Effector CD8-positive, alpha-beta T cell (primary cell): ENCODE results near the gene CLDN7.

Experiments
- DNase-seq: peaks from one replicate; lab custom pipeline; 2025; lab: John Stamatoyannopoulos, UW

Gene CLDN7

DNA sequence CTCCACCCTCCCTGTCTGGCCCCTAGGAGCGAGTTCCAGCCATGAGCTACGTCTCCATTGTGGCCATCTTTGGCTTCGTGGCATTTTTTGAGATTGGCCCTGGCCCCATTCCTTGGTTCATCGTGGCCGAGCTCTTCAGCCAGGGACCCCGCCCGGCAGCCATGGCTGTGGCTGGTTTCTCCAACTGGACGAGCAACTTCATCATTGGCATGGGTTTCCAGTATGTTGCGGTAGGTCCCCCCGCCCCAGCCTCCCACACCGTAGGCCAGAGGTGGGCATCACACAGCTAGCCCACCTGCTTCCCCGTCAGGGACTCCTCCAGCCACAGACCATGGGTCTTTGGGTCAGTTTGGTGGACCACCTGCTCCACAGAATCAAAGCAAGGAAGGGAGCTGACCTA is 23.4 kb upstream of the CLDN7 start:
- DNase-seq, result no peak

DNA sequence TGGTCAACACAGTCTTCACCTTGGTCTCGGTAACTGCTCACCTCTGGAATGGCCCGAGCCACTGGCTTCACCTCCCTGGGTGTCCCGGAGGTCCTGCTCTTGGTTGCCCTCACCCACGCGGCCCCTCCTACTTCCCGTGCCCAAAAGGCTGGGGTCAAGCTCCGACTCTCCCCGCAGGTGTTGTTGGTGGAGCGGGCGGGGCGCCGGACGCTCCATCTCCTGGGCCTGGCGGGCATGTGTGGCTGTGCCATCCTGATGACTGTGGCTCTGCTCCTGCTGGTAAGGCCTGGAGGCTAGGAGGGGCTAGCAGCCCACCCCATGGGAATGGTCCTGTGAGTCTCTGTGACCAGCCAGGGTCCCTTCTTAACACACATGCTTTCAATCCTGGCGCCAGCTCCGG is 22.6 kb upstream of the CLDN7 start:
- DNase-seq, result no peak

DNA sequence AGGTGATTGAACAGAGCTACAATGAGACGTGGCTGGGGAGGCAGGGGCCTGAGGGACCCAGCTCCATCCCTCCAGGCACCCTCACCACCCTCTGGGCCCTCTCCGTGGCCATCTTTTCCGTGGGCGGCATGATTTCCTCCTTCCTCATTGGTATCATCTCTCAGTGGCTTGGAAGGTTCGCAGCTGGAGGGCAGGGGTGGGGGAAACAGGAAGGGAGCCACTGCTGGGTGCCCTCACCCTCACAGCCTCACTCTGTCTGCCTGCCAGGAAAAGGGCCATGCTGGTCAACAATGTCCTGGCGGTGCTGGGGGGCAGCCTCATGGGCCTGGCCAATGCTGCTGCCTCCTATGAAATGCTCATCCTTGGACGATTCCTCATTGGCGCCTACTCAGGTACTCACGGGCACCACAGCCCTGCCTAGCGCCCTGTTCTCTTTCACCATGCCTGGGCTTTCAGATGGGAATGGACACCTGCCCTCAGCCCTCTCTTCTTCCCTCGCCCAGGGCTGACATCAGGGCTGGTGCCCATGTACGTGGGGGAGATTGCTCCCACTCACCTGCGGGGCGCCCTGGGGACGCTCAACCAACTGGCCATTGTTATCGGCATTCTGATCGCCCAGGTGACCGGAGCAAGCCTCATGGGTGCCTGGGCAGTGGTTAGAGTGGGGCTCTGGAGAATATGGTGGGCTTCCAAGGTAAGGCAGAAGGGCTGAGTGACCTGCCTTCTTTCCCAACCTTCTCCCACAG is 21.4 kb upstream of the CLDN7 start:
- DNase-seq, result no peak

DNA sequence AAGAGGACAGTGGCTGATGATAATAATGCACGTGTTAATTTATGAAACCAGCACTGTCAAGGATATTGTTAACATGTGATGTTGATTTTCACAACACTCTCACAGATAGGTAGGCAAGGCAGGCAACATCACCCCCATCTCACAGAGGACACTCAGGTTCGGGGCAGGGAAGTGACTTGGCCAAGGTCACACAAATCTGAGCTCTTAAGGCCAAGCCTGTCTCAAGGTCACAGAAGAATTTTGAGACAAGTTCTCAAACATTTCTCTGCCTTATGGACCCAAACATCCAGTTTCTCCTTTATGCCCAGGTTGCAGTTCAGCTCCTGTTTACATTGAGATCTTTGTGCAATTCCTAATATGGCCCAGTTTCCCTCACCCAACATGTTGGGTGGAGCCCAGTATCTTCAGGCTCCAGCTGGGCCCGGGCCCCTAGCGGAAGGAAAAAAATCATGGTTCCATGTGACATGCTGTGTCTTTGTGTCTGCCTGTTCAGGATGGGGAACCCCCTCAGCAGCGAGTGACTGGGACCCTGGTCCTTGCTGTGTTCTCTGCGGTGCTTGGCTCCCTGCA is 20.6 kb upstream of the CLDN7 start:
- DNase-seq, result no peak

DNA sequence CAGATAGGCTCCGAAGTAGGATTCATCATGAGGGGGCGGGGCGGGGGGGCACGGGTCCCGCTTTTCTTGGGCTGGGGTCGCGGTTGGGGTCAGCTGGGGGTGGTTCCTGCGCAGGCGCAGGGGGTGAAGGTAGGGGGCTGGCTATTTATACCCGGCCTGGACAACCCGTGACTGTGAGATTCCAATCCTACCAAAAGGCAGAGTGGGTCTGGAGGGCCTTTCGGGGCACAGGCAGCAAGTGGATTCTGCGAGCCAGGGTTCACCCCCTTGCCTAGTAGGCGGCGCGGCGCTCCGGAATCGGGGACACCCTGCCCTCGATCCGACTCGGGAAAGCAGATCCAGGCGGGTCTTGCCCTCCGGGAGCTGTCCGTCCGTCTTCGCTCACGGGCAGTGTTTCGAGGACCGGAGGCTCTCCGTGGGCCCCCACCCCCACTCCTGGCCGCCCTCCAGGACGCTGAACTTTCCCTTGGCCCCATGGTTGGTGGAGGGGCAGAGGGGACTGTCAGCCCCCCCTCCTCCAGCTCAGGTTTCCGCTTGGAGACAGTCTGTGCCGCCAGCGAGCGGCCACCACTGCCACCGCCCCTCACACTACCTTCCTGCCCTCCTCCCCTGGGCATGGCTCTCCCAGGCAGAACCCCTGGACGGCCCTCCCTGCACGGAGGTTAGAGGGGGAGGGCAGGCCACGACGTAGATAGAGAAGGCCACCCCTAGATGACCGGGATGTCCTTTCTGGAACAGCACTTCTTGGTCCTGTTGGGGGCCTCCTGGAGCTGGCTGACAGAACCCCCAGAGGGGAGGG is 19.9 kb upstream of the CLDN7 start:
- DNase-seq, result no peak

DNA sequence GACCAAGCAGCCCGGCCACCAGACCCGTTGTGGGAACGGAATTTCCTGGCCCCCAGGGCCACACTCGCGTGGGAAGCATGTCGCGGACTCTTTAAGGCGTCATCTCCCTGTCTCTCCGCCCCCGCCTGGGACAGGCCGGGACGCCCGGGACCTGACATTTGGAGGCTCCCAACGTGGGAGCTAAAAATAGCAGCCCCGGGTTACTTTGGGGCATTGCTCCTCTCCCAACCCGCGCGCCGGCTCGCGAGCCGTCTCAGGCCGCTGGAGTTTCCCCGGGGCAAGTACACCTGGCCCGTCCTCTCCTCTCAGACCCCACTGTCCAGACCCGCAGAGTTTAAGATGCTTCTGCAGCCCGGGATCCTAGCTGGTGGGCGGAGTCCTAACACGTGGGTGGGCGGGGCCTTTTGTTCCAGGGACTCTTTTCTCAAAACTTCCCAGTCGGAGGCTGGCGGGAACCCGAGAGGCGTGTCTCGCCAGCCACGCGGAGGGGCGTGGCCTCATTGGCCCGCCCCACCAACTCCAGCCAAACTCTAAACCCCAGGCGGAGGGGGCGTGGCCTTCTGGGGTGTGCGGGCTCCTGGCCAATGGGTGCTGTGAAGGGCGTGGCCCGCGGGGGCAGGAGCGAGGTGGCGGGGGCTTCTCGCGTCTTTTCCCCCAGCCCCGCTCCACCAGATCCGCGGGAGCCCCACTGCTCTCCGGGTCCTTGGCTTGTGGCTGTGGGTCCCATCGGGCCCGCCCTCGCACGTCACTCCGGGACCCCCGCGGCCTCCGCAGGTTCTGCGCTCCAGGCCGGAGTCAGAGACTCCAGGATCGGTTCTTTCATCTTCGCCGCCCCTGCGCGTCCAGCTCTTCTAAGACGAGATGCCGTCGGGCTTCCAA is 19.0 kb upstream of the CLDN7 start, which contains the start of gene SLC2A4:
TSS of gene SLC2A4 (plus strand) at position 645 of the 879 bp plus-strand sequence. CDS start at position 862, 217 bp downstream.
- peak; percentile 81 for DNase-seq

DNA sequence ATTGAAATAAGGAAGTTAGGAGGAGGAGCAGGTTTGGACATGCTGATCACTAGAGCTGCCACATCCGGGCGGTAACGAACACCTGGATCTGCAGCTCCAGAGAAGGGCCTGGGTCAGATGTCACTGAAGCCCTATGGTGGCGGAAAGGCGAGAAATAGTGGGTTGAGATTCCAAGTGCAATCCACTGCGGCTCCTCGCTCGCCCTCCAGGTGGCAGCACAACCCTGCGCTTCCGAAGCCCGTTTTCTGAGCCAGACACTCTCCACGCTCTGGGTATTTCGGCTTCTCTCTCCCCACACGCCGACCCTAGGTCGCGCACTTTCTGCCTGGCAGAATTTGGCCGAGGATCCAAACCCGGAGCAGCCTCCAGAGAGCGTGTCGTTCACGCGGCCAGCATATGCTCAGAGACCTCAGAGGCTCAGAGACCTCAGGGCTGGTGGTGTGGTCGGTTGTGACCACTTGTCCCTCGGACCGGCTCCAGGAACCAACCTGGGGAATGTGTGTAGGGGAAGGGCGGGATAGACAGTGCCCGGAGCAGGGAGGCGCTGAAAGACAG is 18.3 kb upstream of the CLDN7 start:
- peak; percentile 75 for DNase-seq

DNA sequence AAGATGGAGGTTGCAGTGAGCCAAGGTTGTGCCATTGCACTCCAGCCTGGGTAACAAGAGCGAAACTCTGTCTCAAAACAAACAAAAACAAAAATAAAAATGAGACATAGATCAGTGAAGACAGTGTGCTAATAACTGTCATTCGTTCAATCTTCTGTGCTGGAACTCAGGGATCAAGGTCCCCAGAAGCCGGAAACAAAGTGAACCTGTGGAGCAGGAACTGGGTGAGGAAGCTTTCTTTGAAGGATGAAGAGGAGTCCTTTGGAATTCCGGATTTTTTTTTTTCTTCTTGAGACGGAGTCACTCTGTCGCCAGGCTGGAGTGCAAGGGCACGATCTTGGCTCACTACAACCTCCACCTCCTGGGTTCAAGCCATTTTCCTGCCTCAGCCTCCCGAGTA is 17.2 kb upstream of the CLDN7 start:
- no peak for DNase-seq

DNA sequence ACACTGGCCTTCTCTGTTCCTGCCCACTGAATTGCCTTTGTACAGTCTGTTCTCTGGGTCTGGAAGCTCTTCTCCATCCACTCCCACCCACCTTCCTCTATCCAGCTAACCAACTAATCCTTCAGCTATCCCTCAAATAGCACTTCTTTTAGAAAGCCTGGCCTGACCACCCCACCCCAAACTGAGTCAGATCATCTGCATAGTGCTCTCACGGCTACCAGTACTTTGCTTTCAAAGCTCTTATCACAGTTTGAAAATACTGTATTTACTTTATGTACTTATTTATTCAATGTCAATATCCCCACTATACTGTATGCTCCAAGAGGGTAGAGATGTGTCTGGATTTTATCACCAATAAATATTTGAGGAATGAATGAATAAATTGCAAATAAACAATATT is 4.5 kb upstream of the CLDN7 start:
- DNase-seq, result no peak

DNA sequence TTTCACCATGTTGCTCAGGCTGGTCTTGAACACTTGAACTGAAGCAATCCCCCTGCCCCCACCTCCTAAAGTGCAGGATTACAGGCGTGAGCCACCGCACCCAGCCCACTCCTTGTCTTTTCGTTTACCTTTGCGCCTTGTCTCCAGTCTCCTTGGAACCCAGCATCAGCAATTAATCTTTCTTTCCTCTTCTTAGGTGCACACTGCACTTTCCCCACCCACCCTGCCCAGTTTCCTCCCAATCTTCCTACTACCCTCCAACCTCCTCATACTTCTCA is 1.5 kb upstream of the CLDN7 start:
- DNase-seq, result no peak

DNA sequence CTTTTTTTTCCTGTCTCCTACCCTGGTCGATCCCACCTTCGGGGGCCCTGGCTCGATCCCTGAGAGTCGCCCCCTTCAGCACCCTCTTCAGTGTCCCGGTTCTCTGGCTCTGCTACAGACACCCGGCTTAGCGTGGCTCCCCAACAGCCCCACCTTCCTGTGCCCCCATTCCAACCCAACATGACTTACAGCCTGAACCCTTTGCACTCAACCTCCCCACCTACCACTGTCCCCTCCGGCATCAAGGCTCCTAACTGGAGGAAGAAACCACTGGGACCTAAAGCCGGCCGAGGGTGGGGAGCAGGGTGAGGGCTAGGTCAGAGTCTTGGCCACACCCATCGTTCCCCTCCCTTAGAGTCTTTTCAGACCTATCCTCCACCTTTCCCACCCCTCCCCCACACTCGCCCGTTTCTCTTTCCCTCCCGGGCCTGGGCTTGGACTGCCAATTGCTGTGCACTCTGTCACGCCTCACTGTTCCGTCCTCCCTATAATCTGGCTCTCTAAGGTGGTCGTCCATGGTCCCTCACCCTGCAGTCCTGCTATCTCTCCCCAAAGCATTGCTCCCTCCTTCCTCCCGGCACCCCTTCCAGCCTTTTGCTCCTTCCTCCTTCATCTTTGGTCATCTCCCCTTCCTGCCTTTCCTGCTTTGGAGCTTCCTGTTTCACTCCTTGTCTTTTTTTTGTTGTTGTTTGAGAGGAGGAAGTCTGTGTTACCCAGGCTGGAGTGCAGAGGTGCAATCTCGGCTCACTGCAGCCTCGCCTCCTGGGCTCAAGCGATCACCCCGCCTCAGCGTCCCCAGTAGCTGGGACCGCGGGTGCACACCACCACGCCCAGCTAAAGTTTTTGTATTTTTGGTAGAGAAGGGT is 890 bp upstream of the CLDN7 start:
- DNase-seq, result no peak

DNA sequence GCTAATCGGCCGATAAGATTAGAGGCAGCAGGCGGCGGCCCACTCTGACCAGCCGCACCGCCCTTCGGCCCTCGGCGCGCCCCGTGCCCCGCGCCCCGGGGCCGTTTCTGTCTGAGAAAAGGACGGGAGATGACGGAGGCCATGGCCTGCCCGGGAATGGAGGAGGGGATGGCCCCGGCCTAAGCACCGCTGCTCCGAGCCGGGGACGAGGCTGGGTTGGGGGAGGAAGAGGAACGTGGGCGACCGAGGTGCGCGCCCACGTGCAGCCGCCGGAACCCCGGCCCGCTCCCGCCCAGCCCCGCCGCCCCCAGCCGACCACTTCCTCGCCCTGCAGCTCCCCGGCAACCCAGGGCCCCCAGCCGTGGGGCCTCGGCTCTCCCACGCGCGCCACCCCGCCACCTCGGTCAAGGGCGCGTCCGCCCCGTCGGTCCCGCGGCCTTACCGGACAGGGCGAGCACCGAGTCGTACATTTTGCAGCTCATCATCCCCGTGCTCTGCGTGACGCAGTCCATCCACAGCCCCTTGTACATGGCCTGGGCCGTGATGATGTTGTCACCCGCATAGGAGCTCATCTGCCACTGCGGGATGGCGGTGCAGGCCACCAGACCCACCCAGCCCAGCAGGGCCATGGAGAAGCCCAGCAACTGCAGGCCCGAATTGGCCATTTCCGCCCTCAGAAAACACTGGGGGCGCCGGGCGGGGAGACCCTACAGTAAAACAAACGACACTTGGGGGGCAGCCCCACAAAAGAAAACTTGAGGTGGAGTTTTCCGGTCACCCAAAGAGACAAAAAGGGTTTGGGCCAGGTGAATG is 693 bp downstream of the CLDN7 start:
- no peak for DNase-seq

DNA sequence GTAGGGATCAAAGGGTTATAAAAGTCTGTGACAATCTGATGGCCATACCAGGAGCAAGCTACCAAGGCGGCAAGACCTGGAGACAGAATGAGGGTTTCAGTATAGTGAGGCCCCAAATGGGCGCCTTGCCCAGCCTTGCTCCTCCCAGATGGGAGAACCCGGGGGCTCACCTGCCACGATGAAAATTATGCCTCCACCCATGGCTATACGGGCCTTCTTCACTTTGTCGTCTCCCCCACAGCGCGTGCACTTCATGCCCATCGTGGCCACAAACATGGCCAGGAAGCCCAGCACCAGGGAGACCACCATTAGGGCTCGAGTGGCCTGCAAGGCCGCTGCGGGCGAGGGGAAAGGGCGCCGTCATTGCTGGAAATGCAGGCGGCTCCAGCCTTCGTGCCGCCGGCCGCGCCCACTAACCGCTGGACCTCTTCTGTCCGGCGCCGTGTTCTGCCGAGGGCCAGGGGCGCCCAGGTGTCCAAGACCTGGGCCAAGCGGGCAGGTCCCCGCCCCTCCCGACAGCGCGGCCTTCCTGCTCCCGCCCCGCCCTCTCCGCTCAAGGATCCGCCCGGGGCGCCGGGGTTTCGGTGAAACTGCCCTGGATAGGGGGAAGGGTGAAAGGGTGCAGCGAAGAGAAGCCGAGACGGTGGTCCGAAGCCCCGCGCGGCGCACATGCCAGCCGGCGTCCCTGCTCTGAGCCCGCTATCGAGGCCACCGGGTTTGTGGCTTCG is 1.5 kb downstream of the CLDN7 start:
- DNase-seq, result peak; percentile 33

DNA sequence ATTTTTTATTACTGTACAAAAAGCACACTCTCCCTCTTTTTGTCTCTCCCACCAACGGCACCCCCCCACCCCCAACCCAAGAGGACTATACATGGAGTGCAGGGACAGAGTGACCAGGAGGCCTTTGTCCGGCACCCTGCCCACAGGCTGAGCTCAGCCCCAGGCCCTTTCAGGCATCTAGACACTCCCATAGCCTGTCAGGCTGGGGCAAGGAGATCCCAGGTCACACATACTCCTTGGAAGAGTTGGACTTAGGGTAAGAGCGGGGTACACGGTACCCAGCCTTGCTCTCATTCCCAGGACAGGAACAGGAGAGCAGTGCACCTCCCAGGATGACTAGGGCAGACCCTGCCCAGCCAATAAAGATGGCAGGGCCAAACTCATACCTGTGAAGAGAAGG is 2.1 kb downstream of the CLDN7 start:
- no peak for DNase-seq

DNA sequence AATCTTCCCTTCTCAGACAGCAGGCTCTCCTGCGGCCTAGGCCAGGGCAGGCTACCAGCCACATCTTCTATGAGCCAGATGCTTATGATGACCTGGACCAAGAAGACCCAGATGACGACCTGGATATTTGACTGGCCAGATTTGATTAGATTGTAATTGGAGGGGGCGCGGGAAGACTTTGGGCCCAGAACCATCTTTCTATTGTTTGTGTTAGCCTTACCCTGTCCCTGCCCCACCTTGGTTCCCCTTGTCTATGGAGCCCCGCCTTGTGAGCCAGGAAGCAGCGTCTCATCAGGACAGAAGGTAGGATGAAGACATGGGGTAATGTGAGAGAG is 2.8 kb downstream of the CLDN7 start:
- no peak for DNase-seq

DNA sequence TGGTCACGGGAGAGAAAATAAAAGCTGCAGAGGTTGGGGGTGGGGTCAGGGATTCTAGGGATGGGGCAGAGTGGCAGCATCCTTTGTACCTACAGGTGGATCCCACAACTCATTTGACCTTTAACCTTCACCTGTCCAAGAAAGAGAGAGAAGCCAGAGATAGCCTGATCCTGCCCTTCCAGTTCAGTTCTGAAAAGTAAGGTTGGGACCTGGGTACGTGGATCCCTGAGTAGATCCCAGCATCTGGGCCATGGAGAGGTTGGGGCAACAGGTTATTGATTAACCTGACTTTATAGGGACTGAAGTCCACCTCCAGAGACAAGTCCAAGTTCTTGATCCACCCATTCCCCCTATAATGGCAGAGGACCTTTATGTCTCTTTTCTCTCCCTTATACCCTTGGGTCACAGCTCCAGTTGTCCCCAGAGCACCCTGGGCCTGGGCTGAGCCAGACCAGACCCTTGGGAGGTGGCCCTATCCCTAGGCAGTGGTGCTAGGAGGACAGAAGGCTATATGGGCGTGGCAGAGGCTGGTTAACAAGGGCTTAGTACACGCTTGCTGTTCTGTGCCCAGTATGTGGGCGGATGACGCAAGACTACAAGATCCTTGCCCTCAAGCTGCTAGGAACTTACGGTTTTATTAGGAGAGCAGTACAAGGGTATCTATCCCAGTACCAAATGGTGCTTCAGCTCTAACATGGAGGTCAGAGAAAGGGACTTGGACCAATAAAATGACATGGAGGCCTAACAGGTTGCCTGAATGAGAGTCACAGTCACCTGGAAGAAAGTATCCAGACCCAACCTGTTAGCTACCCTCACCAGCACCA is 3.3 kb downstream of the CLDN7 start:
- no peak for DNase-seq

DNA sequence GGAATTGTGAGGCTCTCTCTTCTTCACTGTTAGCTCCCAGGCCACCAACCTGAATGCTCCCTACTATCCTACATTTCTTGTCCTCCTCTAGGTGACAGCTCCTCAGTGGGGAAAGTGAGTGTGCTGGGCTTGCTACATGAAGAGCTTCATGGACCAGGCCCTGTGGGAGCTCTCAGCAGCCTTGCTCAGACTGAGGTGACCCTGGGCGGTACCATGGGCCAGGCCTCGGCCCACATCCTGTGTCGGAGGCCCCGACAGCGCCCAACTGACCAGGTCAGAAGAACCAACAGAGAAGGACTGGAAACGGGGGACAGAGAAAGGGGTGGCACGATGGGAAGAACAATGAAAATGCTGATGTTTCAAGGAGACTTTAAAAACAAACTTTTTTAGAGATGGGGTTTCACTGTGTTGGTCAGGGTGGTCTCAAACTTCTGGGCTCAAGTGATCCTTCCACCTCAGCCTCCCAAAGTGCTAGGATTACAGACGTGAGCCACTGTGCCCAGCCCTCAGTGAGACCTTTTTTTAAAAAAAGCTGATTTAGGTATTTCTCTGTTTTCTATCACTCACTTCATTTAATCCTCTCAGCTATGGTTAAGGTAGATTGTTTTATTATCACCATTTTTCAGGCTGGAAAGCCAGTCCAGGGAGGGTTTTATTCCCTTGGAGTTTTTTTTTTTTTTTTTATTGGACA is 5.4 kb downstream of the CLDN7 start:
- no peak for DNase-seq

DNA sequence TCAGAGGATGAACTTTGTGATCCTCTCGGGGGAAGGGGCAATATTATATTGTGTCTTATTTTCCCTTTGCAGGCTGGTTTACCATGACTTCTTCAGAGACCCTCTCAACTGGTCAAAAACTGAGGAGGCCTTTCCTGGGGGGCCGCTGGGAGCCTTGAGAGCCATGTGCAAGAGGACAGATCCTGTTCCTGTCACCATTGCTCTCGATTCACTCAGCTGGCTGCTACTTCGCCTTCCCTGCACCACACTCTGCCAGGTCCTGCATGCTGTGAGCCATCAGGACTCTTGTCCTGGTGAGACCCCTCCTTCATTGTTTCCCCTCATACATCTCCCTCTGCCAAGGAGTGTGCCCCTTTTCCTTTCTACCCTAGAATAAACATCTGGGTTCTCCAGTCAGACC is 7.8 kb downstream of the CLDN7 start:
- no peak for DNase-seq
